Natural killer cell (primary cell): ENCODE data around the gene C18orf32. TPM values are rescaled to one million over a fixed set of nuclear protein-coding genes. Genes with fewer than 3 reads are reported as not detected.

Experiments
- ATAC-seq, 3 donors: fragments of 150-1000 bp in 2 of 3; fragments of 200-7000 bp in 1 of 3; cut with Tn5 transposase; 1 replicate in 1 of 3; 2 replicates in 2 of 3; pipeline ENCODE4 v1.10.0; 2021; ENCODE audit warnings: mild to moderate bottlenecking in 2 of 3, moderate library complexity in 2 of 3
- DNase-seq, 2 donors: peaks; one replicate each; pipeline versions ENCODE4 v3.0.0 to v3.0.0-alpha.2; 2013 to 2021; ENCODE audit warnings: mixed read lengths in 1 of 2
- H3K27ac ChIP-seq: one replicate; pipeline ENCODE4 v1.5.1; 2013; ENCODE audit warnings: mild to moderate bottlenecking, low read length
- H3K27me3 ChIP-seq: one replicate; pipeline ENCODE4 v1.6.1; 2013; ENCODE audit warnings: low read length; ENCODE audit not compliant: control insufficient read depth, insufficient read depth
- H3K36me3 ChIP-seq: one replicate; pipeline ENCODE4 v1.6.1; 2013; ENCODE audit warnings: low read length; ENCODE audit not compliant: control insufficient read depth, insufficient read depth
- H3K4me1 ChIP-seq: one replicate; pipeline ENCODE4 v1.6.1; 2013; ENCODE audit warnings: low read length; ENCODE audit not compliant: control insufficient read depth, insufficient read depth
- H3K4me3 ChIP-seq: one replicate; pipeline ENCODE4 v1.5.1; 2013; ENCODE audit warnings: low read length
- H3K9me3 ChIP-seq: one replicate; pipeline ENCODE4 v1.6.1; 2013; ENCODE audit warnings: low read length; ENCODE audit not compliant: control insufficient read depth, insufficient read depth
- H3K27ac Mint-ChIP-seq, 2 donors: one replicate each; pipeline ENCODE4 v1.8.0; 2022; ENCODE audit warnings: mild to moderate bottlenecking in 2 of 2, mixed read lengths in 2 of 2, moderate library complexity in 1 of 2
- H3K27me3 Mint-ChIP-seq, 2 donors: one replicate each; pipeline ENCODE4 v1.8.0; 2022; ENCODE audit warnings: low read depth in 2 of 2, mixed read lengths in 2 of 2
- H3K36me3 Mint-ChIP-seq: one replicate; pipeline ENCODE4 v1.8.0; 2022; ENCODE audit warnings: mixed read lengths
- H3K4me1 Mint-ChIP-seq, 2 donors: one replicate each; pipeline ENCODE4 v1.8.0; 2022; ENCODE audit warnings: mixed read lengths in 2 of 2
- H3K4me3 Mint-ChIP-seq: one replicate; pipeline ENCODE4 v1.8.0; 2022; ENCODE audit warnings: mild to moderate bottlenecking, moderate library complexity, mixed read lengths
- H3K9me3 Mint-ChIP-seq, 2 donors: one replicate each; pipeline ENCODE4 v1.8.0; 2022; ENCODE audit warnings: mixed read lengths in 2 of 2
- CTCF ChIP-seq: fragments of 200-600 bp; IDR thresholded peaks from one replicate; pipeline ENCODE4 v1.8.0; 2022; ENCODE audit warnings: antibody characterized with exemption
- WGBS: methylation state at CpG from one replicate; pipeline ENCODE4 v1.1.7; 2013; ENCODE audit warnings: missing lambda C conversion rate; ENCODE audit not compliant: insufficient coverage; 5-methylcytosine and 5-hydroxymethylcytosine counted together
- intact Hi-C: fragments of 100-400 bp; cut with micrococcal nuclease; formaldehyde crosslinking; loops from one replicate; pipeline ENCODE4 v1.14.2; 2022
- total RNA-seq, 4 donors: library from RNA; stranded (reverse); fragments of 120-200 nt in 1 of 4; gene quantifications; one replicate each; pipeline versions ENCODE4 v1.2.3 to v1.2.4, GENCODE V29; 2013 to 2022

C18orf32 gene
- total RNA-seq, 3 donors from 2014 or later (not counting 1 experiment from before 2014, with no cell fraction given) = 18.8 to 28.0 (median 23.9) TPM

- H3K4me1 Mint-ChIP-seq = no peaks in the 10 kb centered on the region
- H3K9me3 ChIP-seq = no peaks in the 10 kb centered on the region
- H3K27ac ChIP-seq = no peak overlapping the region
- WGBS = 55% methylated on average over 1 of the region's 1 CpG
- no peaks in the 10 kb centered on the region for H3K36me3 Mint-ChIP-seq
- H3K4me3 Mint-ChIP-seq = no peak overlapping the region
- no peaks in the 10 kb centered on the region for H3K27me3 ChIP-seq
- H3K9me3 Mint-ChIP-seq = no peaks in the 10 kb centered on the region
- no peak for TF ChIP-seq CTCF
- intact Hi-C loops = no loop called here
- H3K4me3 ChIP-seq = no peak overlapping the region
- H3K4me1 ChIP-seq = no peaks in the 10 kb centered on the region
- no peak for ATAC-seq
- H3K27me3 Mint-ChIP-seq = peaks cover 18 to 19% of the 10 kb centered on the region in 2 donors
- no peak overlapping the region for H3K27ac Mint-ChIP-seq
- no peaks in the 10 kb centered on the region for H3K36me3 ChIP-seq
- no peak for DNase-seq
These were observed 16.9 kb upstream of the C18orf32 start for GRCh38 chr18:49503931-49504330.

- Histone ChIP-seq H3K4me3 (no peak overlapping the region), H3K27ac (no peak overlapping the region), H3K27me3 (no peaks in the 10 kb centered on the region), H3K36me3 (no peaks in the 10 kb centered on the region), H3K9me3 (no peaks in the 10 kb centered on the region), H3K4me1 (no peaks in the 10 kb centered on the region)
- 79% methylated on average over 14 of the region's 14 CpGs for WGBS
- Mint-ChIP-seq H3K27me3 (peaks cover 8 to 10% of the 10 kb centered on the region in 2 donors), H3K9me3 (no peaks in the 10 kb centered on the region), H3K36me3 (no peaks in the 10 kb centered on the region), H3K4me3 (no peak overlapping the region), H3K4me1 (no peaks in the 10 kb centered on the region), H3K27ac (no peak overlapping the region)
- no peak for DNase-seq
- no peak for ATAC-seq
- intact Hi-C loops = no loop called here
- TF ChIP-seq CTCF = no peak
These were observed 13.3 kb upstream of the C18orf32 start for GRCh38 chr18:49500201-49500921.

DNA sequence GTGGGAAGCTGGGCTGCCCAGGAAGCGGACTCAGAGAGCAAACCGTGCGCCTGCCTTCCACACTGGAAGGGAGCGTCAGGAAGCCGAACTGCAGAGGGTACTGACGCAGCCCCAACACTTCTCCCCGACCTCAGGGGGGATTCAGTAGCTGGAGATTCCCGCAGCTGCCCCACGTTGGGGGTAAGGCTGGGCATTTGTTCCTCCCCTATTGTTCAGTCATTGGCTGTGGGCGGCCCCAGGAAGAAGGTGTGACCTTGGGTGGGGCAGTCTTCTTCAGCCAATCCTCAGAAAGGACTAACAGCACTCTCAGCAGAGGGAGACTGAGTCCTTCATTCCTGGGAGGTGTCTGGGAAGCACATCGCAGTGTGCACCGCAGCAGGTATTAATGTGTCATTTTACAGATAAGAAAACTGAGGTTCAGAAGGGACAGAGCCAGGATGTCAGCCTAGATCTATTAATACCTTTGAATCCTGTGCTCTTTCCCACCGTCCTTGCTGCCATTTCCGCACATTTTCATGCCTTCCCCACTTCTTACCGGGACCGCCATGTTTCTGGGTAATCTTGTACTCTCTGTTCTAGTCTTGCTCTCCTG, 12.1 kb upstream of the C18orf32 start:
- ATAC-seq (no peak), DNase-seq (no peak)
- no peaks in the 10 kb centered on the region for H3K36me3 Mint-ChIP-seq
- no peaks in the 10 kb centered on the region for H3K4me1 Mint-ChIP-seq
- no peak overlapping the region for H3K27ac Mint-ChIP-seq
- no peak overlapping the region for H3K4me3 Mint-ChIP-seq
- intact Hi-C loops = no loop called here
- Histone ChIP-seq H3K36me3 (no peaks in the 10 kb centered on the region), H3K27ac (no peak overlapping the region), H3K27me3 (no peaks in the 10 kb centered on the region), H3K4me1 (no peaks in the 10 kb centered on the region), H3K4me3 (no peak overlapping the region), H3K9me3 (no peaks in the 10 kb centered on the region)
- no peak for TF ChIP-seq CTCF
- WGBS = 78% methylated on average over 16 of the region's 16 CpGs
- H3K27me3 Mint-ChIP-seq = peaks cover 10 to 16% of the 10 kb centered on the region in 2 donors
- no peaks in the 10 kb centered on the region for H3K9me3 Mint-ChIP-seq
